ENCODE measurements around the gene MEX3C. TPM values are rescaled to one million over a fixed set of nuclear protein-coding genes. Genes with fewer than 3 reads are reported as not detected.

Gene MEX3C
- total RNA-seq, 2 experiments from 2014 or later = 49.6 to 58.2 TPM

- Mint-ChIP-seq H3K36me3 (ENCODE audit: low read depth) (peaks cover 6% of the 10 kb centered on the region), H3K9me3 (no peaks in the 10 kb centered on the region), H3K27ac (no peak overlapping the region), H3K4me1 (peaks cover 43% of the 10 kb centered on the region), H3K27me3 (no peaks in the 10 kb centered on the region), H3K4me3 (no peak overlapping the region)
- ChIA-PET POLR2A (no interaction called here), CTCF (interaction anchor here (0.5 to 1.9 kb wide), 3 partner anchors 14 to 340 kb away, joined by 4 to 6 read pairs (median 4); no protein-coding TSS in a partner anchor)
- no peak for DNase-seq
These were observed 33.1 kb downstream of the MEX3C start for GRCh38 chr18:51164342-51164741.

GRCh38 chr18:51163543-51163942 is 33.9 kb downstream of the MEX3C start:
- no peak for DNase-seq
- CTCF ChIA-PET = no interaction called here
- peaks cover 39% of the 10 kb centered on the region for H3K4me1 Mint-ChIP-seq
- H3K27me3 Mint-ChIP-seq = no peaks in the 10 kb centered on the region
- H3K4me3 Mint-ChIP-seq = no peak overlapping the region
- H3K9me3 Mint-ChIP-seq = no peaks in the 10 kb centered on the region
- POLR2A ChIA-PET = no interaction called here
- peak overlapping the region; percentile 31 for H3K27ac Mint-ChIP-seq
- H3K36me3 Mint-ChIP-seq (ENCODE audit: low read depth) = peaks cover 2% of the 10 kb centered on the region

- Mint-ChIP-seq H3K4me1 (peaks cover 31% of the 10 kb centered on the region), H3K27me3 (no peaks in the 10 kb centered on the region), H3K36me3 (ENCODE audit: low read depth) (no peaks in the 10 kb centered on the region), H3K9me3 (no peaks in the 10 kb centered on the region), H3K4me3 (no peak overlapping the region), H3K27ac (no peak overlapping the region)
- CTCF ChIA-PET = interaction anchor here (1.3 kb wide), 1 partner anchor 9 kb away, joined by 3 read pairs; no protein-coding TSS in a partner anchor
- POLR2A ChIA-PET = interaction anchor here (0.7 kb wide), 1 partner anchor 19 kb away, joined by 5 read pairs; no protein-coding TSS in a partner anchor
- no peak for DNase-seq
These were observed 34.9 kb downstream of the MEX3C start for GRCh38 chr18:51162617-51163016.

GRCh38 chr18:51160646-51161045 is 36.8 kb downstream of the MEX3C start:
- H3K9me3 Mint-ChIP-seq = no peaks in the 10 kb centered on the region
- POLR2A ChIA-PET = no interaction called here
- H3K36me3 Mint-ChIP-seq (ENCODE audit: low read depth) = no peaks in the 10 kb centered on the region
- H3K4me1 Mint-ChIP-seq = peaks cover 31% of the 10 kb centered on the region
- no peak overlapping the region for H3K27ac Mint-ChIP-seq
- H3K4me3 Mint-ChIP-seq = no peak overlapping the region
- no peaks in the 10 kb centered on the region for H3K27me3 Mint-ChIP-seq
- DNase-seq = no peak
- CTCF ChIA-PET = interaction anchor here (0.6 to 1.8 kb wide), 5 partner anchors 8 to 28 kb away, joined by 3 to 5 read pairs (median 4); no protein-coding TSS in a partner anchor

GRCh38 chr18:51157215-51157614 is 40.3 kb downstream of the MEX3C start:
- CTCF ChIA-PET = no interaction called here
- POLR2A ChIA-PET = no interaction called here
- H3K27me3 Mint-ChIP-seq = no peaks in the 10 kb centered on the region
- no peak overlapping the region for H3K4me3 Mint-ChIP-seq
- no peak overlapping the region for H3K27ac Mint-ChIP-seq
- no peaks in the 10 kb centered on the region for H3K9me3 Mint-ChIP-seq
- DNase-seq = no peak
- H3K36me3 Mint-ChIP-seq (ENCODE audit: low read depth) = no peaks in the 10 kb centered on the region
- H3K4me1 Mint-ChIP-seq = peaks cover 29% of the 10 kb centered on the region

GRCh38 chr18:51154431-51155063 is 42.9 kb downstream of the MEX3C start:
- H3K27ac Mint-ChIP-seq = peak overlapping the region; percentile 99
- H3K27me3 Mint-ChIP-seq = no peaks in the 10 kb centered on the region
- ChIA-PET POLR2A (interaction anchor here (0.6 to 1.7 kb wide), 2 partner anchors 43 to 288 kb away, joined by 3 to 6 read pairs; partner anchors contain the start of gene MEX3C), CTCF (interaction anchor here (1.6 kb wide), 1 partner anchor 18 kb away, joined by 4 read pairs; no protein-coding TSS in a partner anchor)
- H3K4me1 Mint-ChIP-seq = peaks cover 41% of the 10 kb centered on the region
- H3K36me3 Mint-ChIP-seq (ENCODE audit: low read depth) = no peaks in the 10 kb centered on the region
- peaks cover 2% of the 10 kb centered on the region for H3K9me3 Mint-ChIP-seq
- H3K4me3 Mint-ChIP-seq = peak overlapping the region; percentile 75
- DNase-seq = no peak

- peaks cover 2% of the 10 kb centered on the region for H3K9me3 Mint-ChIP-seq
- H3K4me1 Mint-ChIP-seq = peaks cover 38% of the 10 kb centered on the region
- H3K36me3 Mint-ChIP-seq (ENCODE audit: low read depth) = no peaks in the 10 kb centered on the region
- H3K4me3 Mint-ChIP-seq = peak overlapping the region; percentile 75
- no peaks in the 10 kb centered on the region for H3K27me3 Mint-ChIP-seq
- CTCF ChIA-PET = interaction anchor here (0.9 to 2.5 kb wide), 3 partner anchors 8 to 44 kb away, joined by 3 to 5 read pairs (median 4); partner anchors contain the start of gene MEX3C
- DNase-seq = peak; percentile 49
- POLR2A ChIA-PET = interaction anchor here (0.6 to 1.7 kb wide), 3 partner anchors 38 to 287 kb away, joined by 3 to 6 read pairs (median 3); partner anchors contain the start of gene MEX3C
- peak overlapping the region; percentile 99 for H3K27ac Mint-ChIP-seq
These were observed 43.7 kb downstream of the MEX3C start for GRCh38 chr18:51153659-51154371.

- peak overlapping the region; percentile 87 for H3K27ac Mint-ChIP-seq
- ChIA-PET CTCF (interaction anchor here (1.3 to 2.5 kb wide), 4 partner anchors 8 to 46 kb away, joined by 3 to 5 read pairs (median 4); partner anchors contain the start of gene MEX3C), POLR2A (interaction anchor here (0.6 kb wide), 1 partner anchor 233 kb away, joined by 3 read pairs; no protein-coding TSS in a partner anchor)
- no peaks in the 10 kb centered on the region for H3K27me3 Mint-ChIP-seq
- peak; percentile 68 for DNase-seq
- peaks cover 2% of the 10 kb centered on the region for H3K9me3 Mint-ChIP-seq
- peaks cover 38% of the 10 kb centered on the region for H3K4me1 Mint-ChIP-seq
- no peaks in the 10 kb centered on the region for H3K36me3 Mint-ChIP-seq (ENCODE audit: low read depth)
- peak overlapping the region; percentile 55 for H3K4me3 Mint-ChIP-seq
These were observed 45.6 kb downstream of the MEX3C start for GRCh38 chr18:51151568-51152511.

- H3K36me3 Mint-ChIP-seq (ENCODE audit: low read depth) = no peaks in the 10 kb centered on the region
- no peaks in the 10 kb centered on the region for H3K27me3 Mint-ChIP-seq
- H3K4me3 Mint-ChIP-seq = no peak overlapping the region
- peaks cover 38% of the 10 kb centered on the region for H3K4me1 Mint-ChIP-seq
- H3K9me3 Mint-ChIP-seq = peaks cover 2% of the 10 kb centered on the region
- CTCF ChIA-PET = interaction anchor here (1.7 to 2.5 kb wide), 2 partner anchors 9 to 46 kb away, joined by 5 read pairs; partner anchors contain the start of gene MEX3C
- POLR2A ChIA-PET = no interaction called here
- H3K27ac Mint-ChIP-seq = peak overlapping the region; percentile 87
- no peak for DNase-seq
These were observed 46.3 kb downstream of the MEX3C start for GRCh38 chr18:51151185-51151567.

GRCh38 chr18:51150113-51150700 is 47.3 kb downstream of the MEX3C start:
- Mint-ChIP-seq H3K36me3 (ENCODE audit: low read depth) (no peaks in the 10 kb centered on the region), H3K4me1 (peaks cover 38% of the 10 kb centered on the region), H3K27me3 (no peaks in the 10 kb centered on the region), H3K27ac (no peak overlapping the region), H3K4me3 (no peak overlapping the region), H3K9me3 (peaks cover 2% of the 10 kb centered on the region)
- CTCF ChIA-PET = interaction anchor here (1.1 to 1.7 kb wide), 4 partner anchors 10 to 56 kb away, joined by 3 to 5 read pairs (median 4); no protein-coding TSS in a partner anchor
- DNase-seq = no peak
- POLR2A ChIA-PET = no interaction called here

GRCh38 chr18:51149670-51150069 is 47.8 kb downstream of the MEX3C start:
- H3K4me1 Mint-ChIP-seq = peaks cover 36% of the 10 kb centered on the region
- DNase-seq = no peak
- no peaks in the 10 kb centered on the region for H3K36me3 Mint-ChIP-seq (ENCODE audit: low read depth)
- ChIA-PET CTCF (interaction anchor here (1.1 to 1.7 kb wide), 4 partner anchors 10 to 56 kb away, joined by 3 to 5 read pairs (median 4); no protein-coding TSS in a partner anchor), POLR2A (no interaction called here)
- peaks cover 2% of the 10 kb centered on the region for H3K9me3 Mint-ChIP-seq
- H3K27ac Mint-ChIP-seq = no peak overlapping the region
- H3K4me3 Mint-ChIP-seq = no peak overlapping the region
- no peaks in the 10 kb centered on the region for H3K27me3 Mint-ChIP-seq

GRCh38 chr18:51146909-51147308 is 50.6 kb downstream of the MEX3C start:
- ChIA-PET CTCF (interaction anchor here (1.2 kb wide), 1 partner anchor 13 kb away, joined by 4 read pairs; no protein-coding TSS in a partner anchor), POLR2A (no interaction called here)
- DNase-seq = no peak
- Mint-ChIP-seq H3K4me1 (peaks cover 13% of the 10 kb centered on the region), H3K27ac (no peak overlapping the region), H3K9me3 (peaks cover 2% of the 10 kb centered on the region), H3K27me3 (no peaks in the 10 kb centered on the region), H3K36me3 (ENCODE audit: low read depth) (no peaks in the 10 kb centered on the region), H3K4me3 (no peak overlapping the region)
